Right atrium auricular region (tissue), 2 donors: ENCODE data around the gene KCP. TPM values are rescaled to one million over a fixed set of nuclear protein-coding genes. Genes with fewer than 3 reads are reported as not detected.
A peak's percentile ranks its signal among the peaks of the same experiment; 100 is the strongest.

Source experiments
- DNase-seq: peaks from one replicate; pipeline ENCODE4 v3.0.0-alpha.2; 2019; ENCODE audit warnings: low spot score
- H3K27ac ChIP-seq, 2 donors: fragments of 200-600 bp; sonication (generic); 1 replicate in 1 of 2; 2 replicates in 1 of 2; pipeline ENCODE4 v1.5.1; 2016 to 2019
- H3K27me3 ChIP-seq, 2 donors: fragments of 200-600 bp; sonication (generic); one replicate each; pipeline versions ENCODE4 v1.5.1 to v1.6.0; 2017 to 2019
- H3K36me3 ChIP-seq: fragments of 200-600 bp; sonication (generic); one replicate; pipeline ENCODE4 v1.5.1; 2016
- H3K4me1 ChIP-seq, 2 donors: fragments of 200-600 bp; sonication (generic); one replicate each; pipeline versions ENCODE4 v1.5.1 to v1.6.0; 2017 to 2019
- H3K4me3 ChIP-seq, 2 donors: fragments of 200-600 bp; sonication (generic); 1 replicate in 1 of 2; 2 replicates in 1 of 2; pipeline ENCODE4 v1.5.1; 2017 to 2019; ENCODE audit warnings: mild to moderate bottlenecking in 1 of 2, moderate library complexity in 1 of 2
- H3K9me3 ChIP-seq, 2 donors: fragments of 200-600 bp; sonication (generic); one replicate each; pipeline ENCODE4 v1.5.1; 2019
- total RNA-seq, 2 donors: library from RNA; depleted of rRNA; stranded (reverse); fragments of >200 nt; gene quantifications; one replicate each; pipeline ENCODE4 v1.1.0, GENCODE V29; 2016
- TF ChIP-seq, protein P1 (sequence below), 2 donors: fragments of 200-600 bp; sonication (generic); IDR thresholded peaks; one replicate each; pipeline ENCODE4 v1.5.1; 2019; ENCODE audit warnings: antibody characterized with exemption in 2 of 2

The KCP gene
- total RNA-seq, 2 donors from 2014 or later, result not detected

GRCh38 chr7:128912281-128912680 is 1.8 kb upstream of the KCP start:
- no peaks in the 10 kb centered on the region for H3K36me3 ChIP-seq
- TF ChIP-seq, protein P1, sequence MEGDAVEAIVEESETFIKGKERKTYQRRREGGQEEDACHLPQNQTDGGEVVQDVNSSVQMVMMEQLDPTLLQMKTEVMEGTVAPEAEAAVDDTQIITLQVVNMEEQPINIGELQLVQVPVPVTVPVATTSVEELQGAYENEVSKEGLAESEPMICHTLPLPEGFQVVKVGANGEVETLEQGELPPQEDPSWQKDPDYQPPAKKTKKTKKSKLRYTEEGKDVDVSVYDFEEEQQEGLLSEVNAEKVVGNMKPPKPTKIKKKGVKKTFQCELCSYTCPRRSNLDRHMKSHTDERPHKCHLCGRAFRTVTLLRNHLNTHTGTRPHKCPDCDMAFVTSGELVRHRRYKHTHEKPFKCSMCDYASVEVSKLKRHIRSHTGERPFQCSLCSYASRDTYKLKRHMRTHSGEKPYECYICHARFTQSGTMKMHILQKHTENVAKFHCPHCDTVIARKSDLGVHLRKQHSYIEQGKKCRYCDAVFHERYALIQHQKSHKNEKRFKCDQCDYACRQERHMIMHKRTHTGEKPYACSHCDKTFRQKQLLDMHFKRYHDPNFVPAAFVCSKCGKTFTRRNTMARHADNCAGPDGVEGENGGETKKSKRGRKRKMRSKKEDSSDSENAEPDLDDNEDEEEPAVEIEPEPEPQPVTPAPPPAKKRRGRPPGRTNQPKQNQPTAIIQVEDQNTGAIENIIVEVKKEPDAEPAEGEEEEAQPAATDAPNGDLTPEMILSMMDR (IDR thresholded peaks at IDR 0.05), result no peak
- H3K4me3 ChIP-seq, result no peak overlapping the region
- no peak overlapping the region for H3K27ac ChIP-seq
- H3K4me1 ChIP-seq, result peaks cover 0 to 33% of the 10 kb centered on the region in 2 donors
- no peak for DNase-seq
- peaks cover 17 to 21% of the 10 kb centered on the region in 2 donors for H3K27me3 ChIP-seq
- H3K9me3 ChIP-seq, result no peaks in the 10 kb centered on the region

DNA sequence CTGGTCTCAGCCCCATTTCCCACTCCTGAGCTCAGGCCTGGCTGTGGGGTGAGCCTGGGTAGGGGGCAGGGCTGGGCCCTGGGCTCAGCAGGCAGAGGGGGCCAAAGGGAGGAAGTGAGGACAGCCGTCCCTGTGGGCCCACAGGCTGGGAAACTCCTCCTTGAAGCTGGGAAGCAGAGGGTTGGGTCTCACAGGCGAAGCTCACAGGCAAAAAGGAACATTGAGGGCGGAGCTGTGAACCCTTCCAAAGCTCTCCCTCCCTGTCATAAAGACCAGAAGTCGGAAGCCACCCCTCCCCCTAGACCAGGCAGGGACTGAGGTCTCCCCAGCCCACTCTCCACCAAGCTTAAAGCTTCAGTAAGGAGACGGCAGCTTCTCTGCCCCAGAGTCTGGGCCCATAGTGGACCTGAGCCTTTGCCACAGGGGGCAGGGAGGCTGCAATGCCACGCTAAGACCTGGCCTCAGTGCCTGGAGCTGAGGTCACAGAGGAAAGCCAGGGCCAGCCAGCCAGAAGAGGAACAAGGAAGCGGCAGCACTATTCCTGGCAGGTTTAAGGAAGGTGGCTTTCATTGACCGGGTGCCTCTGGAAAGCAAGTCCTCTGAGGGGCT is 1.0 kb upstream of the KCP start:
- H3K4me3 ChIP-seq, result no peak overlapping the region
- H3K27ac ChIP-seq, result no peak overlapping the region
- TF ChIP-seq, protein P1 (IDR thresholded peaks at IDR 0.05), result no peak
- DNase-seq, result no peak
- H3K9me3 ChIP-seq, result no peaks in the 10 kb centered on the region
- H3K4me1 ChIP-seq, result peaks cover 0 to 33% of the 10 kb centered on the region in 2 donors
- H3K36me3 ChIP-seq, result no peaks in the 10 kb centered on the region
- peaks cover 17 to 21% of the 10 kb centered on the region in 2 donors for H3K27me3 ChIP-seq

DNA sequence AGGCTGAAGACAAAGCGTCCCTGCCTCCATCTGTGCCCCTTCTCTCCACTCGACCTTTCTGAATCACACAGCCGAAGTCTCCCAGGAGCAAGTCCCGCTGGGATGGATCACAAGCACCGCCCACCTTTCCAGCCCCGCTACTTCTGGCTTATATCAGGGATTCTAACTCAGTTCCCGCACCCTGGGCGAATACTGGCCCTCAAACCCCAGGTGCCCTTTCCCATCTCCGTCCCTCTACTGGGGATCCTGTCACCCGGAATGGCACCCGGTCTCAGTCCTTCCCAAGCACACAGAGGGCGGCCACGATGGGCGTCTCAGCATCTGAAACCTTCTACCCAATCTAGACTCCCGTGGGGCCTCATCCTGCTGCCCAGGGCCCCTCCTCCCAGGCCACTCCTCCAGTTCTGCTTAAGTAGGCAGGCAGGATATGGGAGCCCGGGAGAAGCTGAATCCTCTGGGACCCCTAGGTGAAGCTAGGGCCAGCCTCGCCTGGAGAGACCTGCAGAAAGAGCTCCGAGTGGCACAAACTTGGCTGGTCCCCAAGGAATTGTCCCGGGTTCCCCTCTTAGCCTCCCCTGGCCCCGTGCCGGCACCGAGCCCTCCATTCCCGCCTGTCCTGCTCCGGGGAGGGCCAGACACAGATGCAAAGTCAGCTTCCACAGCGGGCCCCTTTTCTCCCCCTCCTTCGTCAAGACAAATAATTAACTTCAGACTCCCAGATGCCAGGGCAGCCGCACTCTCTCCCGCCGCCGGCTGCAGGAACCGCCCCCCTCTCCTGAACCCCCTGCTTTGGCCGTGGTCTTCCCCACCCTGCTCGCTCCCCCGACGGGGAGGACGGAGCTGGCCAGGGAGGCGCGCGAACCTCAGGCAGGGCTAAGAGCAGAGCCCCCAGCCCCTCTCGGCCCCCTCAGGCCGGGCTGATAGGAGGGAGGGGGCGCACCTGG is 612 bp downstream of the KCP start:
- no peak overlapping the region for H3K27ac ChIP-seq
- TF ChIP-seq, protein P1 (IDR thresholded peaks at IDR 0.05), result no peak
- no peaks in the 10 kb centered on the region for H3K36me3 ChIP-seq
- no peak for DNase-seq
- no peaks in the 10 kb centered on the region for H3K9me3 ChIP-seq
- peak overlapping the region; percentile 5 to 37 for H3K4me3 ChIP-seq
- H3K27me3 ChIP-seq, result peaks cover 6 to 12% of the 10 kb centered on the region in 2 donors
- H3K4me1 ChIP-seq, result peaks cover 0 to 18% of the 10 kb centered on the region in 2 donors

DNA sequence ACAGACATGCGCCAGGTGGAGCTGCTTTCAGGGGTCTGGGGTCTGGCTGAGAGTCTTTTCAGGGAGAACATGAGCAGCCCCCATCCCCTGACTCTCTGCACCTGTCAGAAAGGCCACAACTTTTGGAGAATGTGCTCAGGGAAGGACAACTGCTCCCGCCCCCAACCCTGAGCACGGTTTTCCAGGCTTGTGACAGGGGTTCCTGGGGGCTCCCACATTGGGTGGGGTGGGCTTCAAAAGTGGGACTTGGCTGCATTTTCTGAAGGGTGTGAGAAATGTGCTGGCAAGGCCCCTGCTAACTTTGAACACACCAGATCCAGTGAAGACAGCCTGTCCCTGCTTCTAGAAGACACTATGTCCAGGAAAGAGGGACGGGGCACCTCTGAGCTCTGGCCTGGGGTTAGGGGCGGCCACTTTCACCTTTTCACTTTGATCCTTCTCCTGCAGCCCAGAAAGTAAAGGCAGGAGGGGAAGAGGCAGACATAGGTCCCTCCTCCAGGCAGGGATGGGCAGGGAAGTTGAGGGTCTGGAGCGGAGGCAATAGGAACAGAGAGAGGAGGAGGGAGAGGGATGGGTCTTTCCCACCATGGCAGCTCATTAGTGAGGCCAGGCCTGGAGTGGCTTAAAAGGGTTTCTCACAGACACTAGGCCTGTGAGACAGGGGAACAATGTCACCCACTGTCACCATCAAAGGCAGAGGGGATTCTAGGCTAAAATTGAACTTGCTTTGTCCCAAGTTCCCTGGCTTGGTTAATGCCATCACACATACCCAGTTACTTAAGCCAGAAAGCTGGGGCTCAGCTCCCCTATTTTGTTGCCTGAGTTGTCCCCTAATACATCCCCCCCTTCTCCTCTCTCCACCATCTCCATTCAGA is 1.5 kb downstream of the KCP start:
- peaks cover 4 to 10% of the 10 kb centered on the region in 2 donors for H3K27me3 ChIP-seq
- DNase-seq, result no peak
- H3K27ac ChIP-seq, result no peak overlapping the region
- peaks cover 0 to 15% of the 10 kb centered on the region in 2 donors for H3K4me1 ChIP-seq
- TF ChIP-seq, protein P1 (IDR thresholded peaks at IDR 0.05), result no peak
- H3K4me3 ChIP-seq, result no peak overlapping the region
- H3K36me3 ChIP-seq, result no peaks in the 10 kb centered on the region
- no peaks in the 10 kb centered on the region for H3K9me3 ChIP-seq

DNA sequence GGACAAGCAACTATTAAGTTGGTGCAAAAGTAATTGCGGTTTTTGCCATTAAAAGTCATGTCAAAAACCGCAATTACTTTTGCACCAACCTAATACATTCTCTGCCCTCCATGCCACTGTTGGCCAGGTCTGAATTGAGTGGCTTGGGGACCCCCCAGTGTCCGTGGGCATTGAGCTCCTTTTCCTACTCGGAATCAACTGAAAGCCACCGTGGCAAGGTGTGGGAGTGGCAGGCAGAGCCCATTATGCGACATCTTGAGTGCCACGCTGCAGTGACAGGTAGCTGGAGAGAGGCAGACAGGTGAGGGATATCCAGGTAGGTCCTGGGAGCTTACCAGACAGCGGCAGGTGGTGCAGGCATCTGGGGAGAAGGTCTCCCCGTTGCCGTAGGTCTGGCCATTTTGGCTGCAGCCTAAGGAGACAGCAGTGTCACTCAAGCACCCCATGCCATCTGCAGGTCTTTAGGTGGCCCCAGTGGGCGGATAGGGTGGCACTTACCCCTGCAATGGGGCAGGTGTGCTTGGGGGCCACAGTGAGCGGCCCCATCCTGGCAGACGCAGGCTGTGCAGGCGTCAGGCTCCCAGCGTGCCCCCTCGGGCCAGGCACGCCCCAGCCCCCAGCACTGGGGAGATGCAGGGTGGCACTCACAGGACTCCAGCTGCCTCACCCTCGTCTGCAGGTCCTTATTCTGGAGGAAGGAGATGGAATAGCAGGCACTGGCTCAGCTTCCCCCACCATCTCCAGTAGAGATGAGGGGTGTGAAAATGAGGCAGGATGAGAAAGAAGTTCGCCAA is 3.5 kb downstream of the KCP start:
- peaks cover 4 to 8% of the 10 kb centered on the region in 2 donors for H3K27me3 ChIP-seq
- no peaks in the 10 kb centered on the region for H3K9me3 ChIP-seq
- peaks cover 0 to 15% of the 10 kb centered on the region in 2 donors for H3K4me1 ChIP-seq
- H3K4me3 ChIP-seq, result no peak overlapping the region
- no peak overlapping the region for H3K27ac ChIP-seq
- no peaks in the 10 kb centered on the region for H3K36me3 ChIP-seq
- TF ChIP-seq, protein P1 (IDR thresholded peaks at IDR 0.05), result no peak
- no peak for DNase-seq
